DOHH2 (cell line): Measurements from ENCODE around the gene TBC1D22A.

ENCODE experiments used
- EZH2phosphoT487 ChIP-seq: fragments of 200-600 bp; sonication (generic); IDR thresholded peaks from 2 replicates; pipeline ENCODE4 v1.6.1; 2017; ENCODE audit warnings: borderline replicate concordance, mild to moderate bottlenecking, antibody characterized with exemption, low read length, moderate library complexity, mixed read lengths
- TF ChIP-seq, protein P1 (sequence below): fragments of 200-600 bp; sonication (generic); IDR thresholded peaks from one replicate; pipeline ENCODE4 v1.5.1; 2014; ENCODE audit warnings: antibody characterized with exemption, mild to moderate bottlenecking, low read depth, low read length; ENCODE audit not compliant: poor library complexity, severe bottlenecking

DNA sequence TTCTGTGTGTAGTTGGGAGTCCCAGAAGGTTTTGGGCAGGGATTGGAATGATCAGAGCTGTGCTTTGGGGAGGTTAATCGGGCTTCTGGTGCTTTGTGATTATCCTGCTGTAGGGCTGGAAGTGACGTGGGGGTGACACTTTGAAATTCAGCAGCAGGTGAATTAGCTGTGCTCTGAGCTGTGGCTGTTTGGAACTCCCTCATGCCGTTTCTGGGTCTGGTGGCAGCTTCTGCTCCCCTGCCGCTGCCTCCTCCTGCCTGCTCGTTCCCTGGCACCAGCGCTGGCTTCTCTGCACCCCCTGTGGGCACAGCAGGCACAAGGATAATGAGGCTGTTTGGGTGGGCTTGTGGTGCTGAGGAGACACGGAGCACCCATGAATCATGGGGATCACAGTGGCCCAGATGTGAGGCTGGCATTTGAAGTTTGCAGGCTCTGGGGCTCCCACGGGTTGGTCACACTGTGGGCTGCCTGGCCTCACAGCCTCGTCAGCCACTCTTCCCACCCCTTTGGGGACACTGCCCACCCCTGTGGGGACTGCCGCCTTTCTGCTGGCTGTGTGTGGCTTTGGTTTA lies 49.7 kb downstream of the TBC1D22A start:
- TF ChIP-seq, protein P1, sequence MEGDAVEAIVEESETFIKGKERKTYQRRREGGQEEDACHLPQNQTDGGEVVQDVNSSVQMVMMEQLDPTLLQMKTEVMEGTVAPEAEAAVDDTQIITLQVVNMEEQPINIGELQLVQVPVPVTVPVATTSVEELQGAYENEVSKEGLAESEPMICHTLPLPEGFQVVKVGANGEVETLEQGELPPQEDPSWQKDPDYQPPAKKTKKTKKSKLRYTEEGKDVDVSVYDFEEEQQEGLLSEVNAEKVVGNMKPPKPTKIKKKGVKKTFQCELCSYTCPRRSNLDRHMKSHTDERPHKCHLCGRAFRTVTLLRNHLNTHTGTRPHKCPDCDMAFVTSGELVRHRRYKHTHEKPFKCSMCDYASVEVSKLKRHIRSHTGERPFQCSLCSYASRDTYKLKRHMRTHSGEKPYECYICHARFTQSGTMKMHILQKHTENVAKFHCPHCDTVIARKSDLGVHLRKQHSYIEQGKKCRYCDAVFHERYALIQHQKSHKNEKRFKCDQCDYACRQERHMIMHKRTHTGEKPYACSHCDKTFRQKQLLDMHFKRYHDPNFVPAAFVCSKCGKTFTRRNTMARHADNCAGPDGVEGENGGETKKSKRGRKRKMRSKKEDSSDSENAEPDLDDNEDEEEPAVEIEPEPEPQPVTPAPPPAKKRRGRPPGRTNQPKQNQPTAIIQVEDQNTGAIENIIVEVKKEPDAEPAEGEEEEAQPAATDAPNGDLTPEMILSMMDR: no peak
- TF ChIP-seq EZH2phosphoT487: no peak
